Measurements from ENCODE around the gene ATG7. TPM values are rescaled to one million over a fixed set of nuclear protein-coding genes. Genes with fewer than 3 reads are reported as not detected.

Gene ATG7
- total RNA-seq, 1 experiment from 2014 or later: 29.3 TPM

DNA sequence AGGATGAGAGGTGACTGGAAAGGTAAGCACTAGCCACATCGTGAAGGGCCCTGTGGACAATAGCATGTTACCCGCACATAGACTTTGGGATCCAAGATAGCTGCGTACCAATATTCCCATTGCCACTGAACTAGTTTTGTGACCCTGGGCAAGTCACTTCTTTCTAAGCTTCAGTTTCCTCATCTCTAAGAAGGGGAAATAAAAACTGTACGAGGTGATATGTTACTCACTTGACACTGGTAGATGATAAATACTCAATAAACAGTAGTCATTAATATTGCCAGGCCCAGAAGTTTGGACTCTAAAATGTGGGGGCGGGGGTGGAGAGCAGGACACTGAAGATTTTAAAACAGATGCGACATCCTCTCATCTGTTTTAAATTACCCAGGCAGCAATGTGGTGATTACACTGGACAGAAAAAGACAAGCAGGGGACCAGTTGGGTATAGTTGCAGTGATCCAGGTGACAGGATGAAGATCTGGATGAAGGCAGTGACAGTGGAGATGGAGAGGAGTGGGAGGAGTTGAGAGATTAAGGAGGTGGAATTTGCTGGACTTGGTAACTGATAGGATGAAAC lies 2.5 kb downstream of the ATG7 start:
- no peak for DNase-seq (ENCODE audit: low read depth, low spot score)
- Histone ChIP-seq H3K36me3 (ENCODE audit: control insufficient read depth in 1 of 2, insufficient read depth in 2 of 2, low read length in 2 of 2) (peaks cover 3 to 5% of the 10 kb centered on the region in 2 experiments; a peak in 3 of 4 replicates), H3K4me2 (ENCODE audit: low read length) (no peak overlapping the region), H3K4me1 (ENCODE audit: control insufficient read depth in 1 of 2, insufficient read depth in 2 of 2, low read length in 2 of 2) (peaks cover 6 to 25% of the 10 kb centered on the region in 2 experiments), H3K4me3 (replicated peaks in 1 of 2; ENCODE audit: low read depth in 1 of 2, low read length in 2 of 2) (no peak overlapping the region), H2AFZ (ENCODE audit: low read depth, low read length, poor library complexity, severe bottlenecking) (no peak overlapping the region), H3K9ac (ENCODE audit: low read length) (no peak overlapping the region), H3K27ac (ENCODE audit: low read depth, low read length) (no peak overlapping the region), H3K79me2 (ENCODE audit: insufficient read depth, low read length) (peaks cover 51% of the 10 kb centered on the region), H3K9me3 (ENCODE audit: control insufficient read depth in 1 of 2, insufficient read depth in 1 of 2, low read depth in 1 of 2, low read length in 2 of 2) (no peaks in the 10 kb centered on the region), H3K27me3 (ENCODE audit: insufficient read depth, low read length) (no peaks in the 10 kb centered on the region), H3K9me2 (ENCODE audit: insufficient read depth) (no peaks in the 10 kb centered on the region), H4K20me1 (ENCODE audit: insufficient read depth) (no peaks in the 10 kb centered on the region)
- intact Hi-C loops (cut with micrococcal nuclease): no loop called here
- no peak for ATAC-seq
- POLR2A ChIA-PET: no interaction called here
- CTCF ChIA-PET: no interaction called here
- TF ChIP-seq SP1 (IDR thresholded peaks at IDR 0.05; ENCODE audit: low read depth) (no peak), POLR2A (IDR thresholded peaks at IDR 0.05; ENCODE audit: borderline replicate concordance, extremely low read depth, insufficient read depth, insufficient read length) (no peak), POLR2AphosphoS5 (IDR thresholded peaks at IDR 0.05; ENCODE audit: low read depth, low read length) (no peak), CBX3 (IDR thresholded peaks at IDR 0.05; ENCODE audit: low read depth) (no peak), ZFX (IDR thresholded peaks at IDR 0.05) (no peak), EGR1 (IDR thresholded peaks at IDR 0.05; ENCODE audit: low read depth) (no peak), ELF1 (IDR thresholded peaks at IDR 0.05; ENCODE audit: borderline replicate concordance, low read depth) (no peak), ZNF274 (IDR thresholded peaks at IDR 0.05; ENCODE audit: low read depth, low read length) (no peak), EZH2 (IDR thresholded peaks at IDR 0.05) (no peak), SIN3A (IDR thresholded peaks at IDR 0.05; ENCODE audit: low read depth) (no peak), FOSL1 (IDR thresholded peaks at IDR 0.05; ENCODE audit: low read depth) (no peak), TCF7L2 (IDR thresholded peaks at IDR 0.05; ENCODE audit: borderline replicate concordance, extremely low read depth, insufficient read depth, insufficient read length) (no peak), RAD21 (IDR thresholded peaks at IDR 0.05; ENCODE audit: low read depth) (no peak)
- TF ChIP-seq, protein P1, sequence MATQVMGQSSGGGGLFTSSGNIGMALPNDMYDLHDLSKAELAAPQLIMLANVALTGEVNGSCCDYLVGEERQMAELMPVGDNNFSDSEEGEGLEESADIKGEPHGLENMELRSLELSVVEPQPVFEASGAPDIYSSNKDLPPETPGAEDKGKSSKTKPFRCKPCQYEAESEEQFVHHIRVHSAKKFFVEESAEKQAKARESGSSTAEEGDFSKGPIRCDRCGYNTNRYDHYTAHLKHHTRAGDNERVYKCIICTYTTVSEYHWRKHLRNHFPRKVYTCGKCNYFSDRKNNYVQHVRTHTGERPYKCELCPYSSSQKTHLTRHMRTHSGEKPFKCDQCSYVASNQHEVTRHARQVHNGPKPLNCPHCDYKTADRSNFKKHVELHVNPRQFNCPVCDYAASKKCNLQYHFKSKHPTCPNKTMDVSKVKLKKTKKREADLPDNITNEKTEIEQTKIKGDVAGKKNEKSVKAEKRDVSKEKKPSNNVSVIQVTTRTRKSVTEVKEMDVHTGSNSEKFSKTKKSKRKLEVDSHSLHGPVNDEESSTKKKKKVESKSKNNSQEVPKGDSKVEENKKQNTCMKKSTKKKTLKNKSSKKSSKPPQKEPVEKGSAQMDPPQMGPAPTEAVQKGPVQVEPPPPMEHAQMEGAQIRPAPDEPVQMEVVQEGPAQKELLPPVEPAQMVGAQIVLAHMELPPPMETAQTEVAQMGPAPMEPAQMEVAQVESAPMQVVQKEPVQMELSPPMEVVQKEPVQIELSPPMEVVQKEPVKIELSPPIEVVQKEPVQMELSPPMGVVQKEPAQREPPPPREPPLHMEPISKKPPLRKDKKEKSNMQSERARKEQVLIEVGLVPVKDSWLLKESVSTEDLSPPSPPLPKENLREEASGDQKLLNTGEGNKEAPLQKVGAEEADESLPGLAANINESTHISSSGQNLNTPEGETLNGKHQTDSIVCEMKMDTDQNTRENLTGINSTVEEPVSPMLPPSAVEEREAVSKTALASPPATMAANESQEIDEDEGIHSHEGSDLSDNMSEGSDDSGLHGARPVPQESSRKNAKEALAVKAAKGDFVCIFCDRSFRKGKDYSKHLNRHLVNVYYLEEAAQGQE (IDR thresholded peaks at IDR 0.05; ENCODE audit: low read depth): no peak
- no TSS peak for BruUV-seq (replicated peaks)
- RAD21 ChIA-PET (ENCODE audit: low non-redundant PET in 1 of 2, low total read pairs in 2 of 2, uncharacterized antibody in 2 of 2, unreplicated experiment in 2 of 2): no interaction called here

Data from HCT116 (cell line).